ENCODE data around the gene CRABP2. TPM values are rescaled to one million over a fixed set of nuclear protein-coding genes. Genes with fewer than 3 reads are reported as not detected.

CRABP2 gene
- polyA plus RNA-seq, 1 of the 3 experiments (the other 2 are of a cell fraction) = 42.1 TPM

GRCh38 chr1:156654700-156655099, 50.7 kb downstream of the CRABP2 start:
- H3K79me2 ChIP-seq (ENCODE audit: insufficient read depth) = no peaks in the 10 kb centered on the region
- H3K27me3 ChIP-seq (ENCODE audit: insufficient read depth) = no peaks in the 10 kb centered on the region
- peaks cover 8% of the 10 kb centered on the region for H4K20me1 ChIP-seq (ENCODE audit: insufficient read depth)
- H3K9me2 ChIP-seq = no peaks in the 10 kb centered on the region
- no peak overlapping the region for H3K9ac ChIP-seq
- peaks cover 7 to 21% of the 10 kb centered on the region in 2 experiments; a peak in 2 of 4 replicates for H3K4me1 ChIP-seq (ENCODE audit: control insufficient read depth in 1 of 2, insufficient read depth in 2 of 2, low read depth in 1 of 2, low read length in 1 of 2)
- H3K4me3 ChIP-seq (ENCODE audit: low read depth in 2 of 2, low read length in 1 of 2) = no peak overlapping the region
- no peak for DNase-seq
- H3K4me2 ChIP-seq = no peak overlapping the region
- no peaks in the 10 kb centered on the region for H3K36me3 ChIP-seq (replicated peaks in 1 of 2; ENCODE audit: control insufficient read depth in 1 of 2, insufficient read depth in 2 of 2, low read length in 1 of 2)
- H2AFZ ChIP-seq (ENCODE audit: low read depth) = no peak overlapping the region
- TF ChIP-seq JUND (IDR thresholded peaks at IDR 0.05) (no peak), GATA2 (CRISPR knock-in tag; IDR thresholded peaks at IDR 0.05) (no peak), SMC3 (IDR thresholded peaks at IDR 0.05; ENCODE audit: low read depth, low read length) (no peak), YY1 (IDR thresholded peaks at IDR 0.05; ENCODE audit: low read depth) (no peak), SIN3A (IDR thresholded peaks at IDR 0.05; ENCODE audit: borderline replicate concordance, low read depth, low read length) (no peak), POLR2AphosphoS5 (IDR thresholded peaks at IDR 0.05; ENCODE audit: low read depth, low read length) (no peak), RXRA (IDR thresholded peaks at IDR 0.05; ENCODE audit: borderline replicate concordance, low read depth) (no peak), MEF2A (IDR thresholded peaks at IDR 0.05; ENCODE audit: borderline replicate concordance, low read depth) (no peak), RCOR1 (IDR thresholded peaks at IDR 0.05; ENCODE audit: low read length) (no peak)
- TF ChIP-seq, protein P1, sequence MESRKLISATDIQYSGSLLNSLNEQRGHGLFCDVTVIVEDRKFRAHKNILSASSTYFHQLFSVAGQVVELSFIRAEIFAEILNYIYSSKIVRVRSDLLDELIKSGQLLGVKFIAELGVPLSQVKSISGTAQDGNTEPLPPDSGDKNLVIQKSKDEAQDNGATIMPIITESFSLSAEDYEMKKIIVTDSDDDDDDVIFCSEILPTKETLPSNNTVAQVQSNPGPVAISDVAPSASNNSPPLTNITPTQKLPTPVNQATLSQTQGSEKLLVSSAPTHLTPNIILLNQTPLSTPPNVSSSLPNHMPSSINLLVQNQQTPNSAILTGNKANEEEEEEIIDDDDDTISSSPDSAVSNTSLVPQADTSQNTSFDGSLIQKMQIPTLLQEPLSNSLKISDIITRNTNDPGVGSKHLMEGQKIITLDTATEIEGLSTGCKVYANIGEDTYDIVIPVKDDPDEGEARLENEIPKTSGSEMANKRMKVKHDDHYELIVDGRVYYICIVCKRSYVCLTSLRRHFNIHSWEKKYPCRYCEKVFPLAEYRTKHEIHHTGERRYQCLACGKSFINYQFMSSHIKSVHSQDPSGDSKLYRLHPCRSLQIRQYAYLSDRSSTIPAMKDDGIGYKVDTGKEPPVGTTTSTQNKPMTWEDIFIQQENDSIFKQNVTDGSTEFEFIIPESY (IDR thresholded peaks at IDR 0.05; ENCODE audit: borderline replicate concordance, low read depth) = no peak
- H3F3A ChIP-seq (replicated peaks; ENCODE audit: insufficient read depth) = peaks cover 5% of the 10 kb centered on the region
- POLR2A ChIA-PET = no interaction called here
- CTCF ChIA-PET = interaction anchor here (0.5 to 13.1 kb wide), 6 partner anchors 13 to 72 kb away, joined by 3 to 682 read pairs (median 153); partner anchors contain the start of genes BCAN, HAPLN2, ISG20L2 and METTL25B
- H3K27ac ChIP-seq (ENCODE audit: low read depth in 2 of 2, low read length in 1 of 2) = no peak overlapping the region
- no peaks in the 10 kb centered on the region for H3K9me3 ChIP-seq
- 67% methylated on average over 1 of the region's 1 CpG for WGBS (ENCODE audit: low lambda C conversion rate)

DNA sequence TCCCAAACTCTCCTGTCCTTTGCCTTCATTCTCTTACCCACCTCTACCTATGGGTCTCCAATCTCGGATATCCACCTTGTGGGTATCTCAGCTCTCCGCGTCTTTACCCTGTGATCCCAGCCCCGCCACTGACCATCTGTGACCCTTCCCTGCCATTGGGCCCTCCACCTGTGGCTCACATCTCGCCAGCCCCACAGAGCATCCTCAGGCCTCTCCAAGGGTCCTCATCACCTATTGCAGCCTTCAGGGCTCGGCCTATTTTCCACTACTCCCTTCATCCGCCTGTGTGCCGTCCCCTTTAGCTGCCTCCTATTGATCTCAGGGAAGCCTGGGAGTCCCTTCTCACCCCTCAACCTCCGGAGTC, 52.4 kb downstream of the CRABP2 start:
- Histone ChIP-seq H2AFZ (ENCODE audit: low read depth) (no peak overlapping the region), H3K27ac (ENCODE audit: low read depth in 2 of 2, low read length in 1 of 2) (no peak overlapping the region), H3K4me3 (ENCODE audit: low read depth in 2 of 2, low read length in 1 of 2) (no peak overlapping the region), H3K79me2 (ENCODE audit: insufficient read depth) (no peaks in the 10 kb centered on the region), H3K9me3 (no peaks in the 10 kb centered on the region), H3K9ac (no peak overlapping the region), H3K4me2 (no peak overlapping the region), H3K9me2 (no peaks in the 10 kb centered on the region), H4K20me1 (ENCODE audit: insufficient read depth) (peaks cover 8% of the 10 kb centered on the region), H3K4me1 (ENCODE audit: control insufficient read depth in 1 of 2, insufficient read depth in 2 of 2, low read depth in 1 of 2, low read length in 1 of 2) (peaks cover 0 to 18% of the 10 kb centered on the region in 2 experiments; a peak in 1 of 4 replicates), H3F3A (replicated peaks; ENCODE audit: insufficient read depth) (no peaks in the 10 kb centered on the region), H3K36me3 (replicated peaks in 1 of 2; ENCODE audit: control insufficient read depth in 1 of 2, insufficient read depth in 2 of 2, low read length in 1 of 2) (no peaks in the 10 kb centered on the region), H3K27me3 (ENCODE audit: insufficient read depth) (no peaks in the 10 kb centered on the region)
- WGBS (ENCODE audit: low lambda C conversion rate) = 83% methylated on average over 9 of the region's 9 CpGs
- DNase-seq = no peak
- no peak for TF ChIP-seq RXRA (IDR thresholded peaks at IDR 0.05; ENCODE audit: borderline replicate concordance, low read depth)
- no peak for TF ChIP-seq NRF1 (IDR thresholded peaks at IDR 0.05; ENCODE audit: low read depth, low read length)
- TF ChIP-seq MAX (IDR thresholded peaks at IDR 0.05; ENCODE audit: low read depth) = no peak
- no peak for TF ChIP-seq EP300 (IDR thresholded peaks at IDR 0.05; ENCODE audit: borderline replicate concordance in 1 of 2, low read depth in 1 of 2, low read length in 1 of 2)
- TF ChIP-seq TCF12 (IDR thresholded peaks at IDR 0.05) = no peak
- no peak for TF ChIP-seq YY1 (IDR thresholded peaks at IDR 0.05; ENCODE audit: low read depth)
- TF ChIP-seq JUND (IDR thresholded peaks at IDR 0.05) = no peak
- no peak for TF ChIP-seq POLR2AphosphoS5 (IDR thresholded peaks at IDR 0.05; ENCODE audit: low read depth, low read length)
- no peak for TF ChIP-seq EZH2phosphoT487 (IDR thresholded peaks at IDR 0.05; ENCODE audit: borderline replicate concordance, low read depth)
- TF ChIP-seq ELF1 (IDR thresholded peaks at IDR 0.05) = no peak
- TF ChIP-seq TEAD4 (IDR thresholded peaks at IDR 0.05; ENCODE audit: borderline replicate concordance, insufficient read depth) = no peak
- TF ChIP-seq CHD2 (IDR thresholded peaks at IDR 0.05; ENCODE audit: low read length, partially characterized antibody) = no peak
- TF ChIP-seq, protein P2, sequence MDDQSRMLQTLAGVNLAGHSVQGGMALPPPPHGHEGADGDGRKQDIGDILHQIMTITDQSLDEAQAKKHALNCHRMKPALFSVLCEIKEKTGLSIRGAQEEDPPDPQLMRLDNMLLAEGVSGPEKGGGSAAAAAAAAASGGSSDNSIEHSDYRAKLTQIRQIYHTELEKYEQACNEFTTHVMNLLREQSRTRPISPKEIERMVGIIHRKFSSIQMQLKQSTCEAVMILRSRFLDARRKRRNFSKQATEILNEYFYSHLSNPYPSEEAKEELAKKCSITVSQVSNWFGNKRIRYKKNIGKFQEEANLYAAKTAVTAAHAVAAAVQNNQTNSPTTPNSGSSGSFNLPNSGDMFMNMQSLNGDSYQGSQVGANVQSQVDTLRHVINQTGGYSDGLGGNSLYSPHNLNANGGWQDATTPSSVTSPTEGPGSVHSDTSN (IDR thresholded peaks at IDR 0.05) = no peak
- TF ChIP-seq FOSL2 (IDR thresholded peaks at IDR 0.05; ENCODE audit: borderline replicate concordance, low read depth) = no peak
- no peak for TF ChIP-seq MXI1 (IDR thresholded peaks at IDR 0.05; ENCODE audit: low read depth, low read length)
- no peak for TF ChIP-seq RFX5 (IDR thresholded peaks at IDR 0.05; ENCODE audit: low read length)
- ChIA-PET CTCF (interaction anchor here (2.3 to 6.9 kb wide), 3 partner anchors 24 to 36 kb away, joined by 8 to 145 read pairs (median 23); partner anchors contain the start of gene NES), POLR2A (no interaction called here)

All from SK-N-SH (cell line).